SK-N-SH (cell line): ENCODE data around the gene MMP28. TPM values are rescaled to one million over a fixed set of nuclear protein-coding genes. Genes with fewer than 3 reads are reported as not detected.
A peak's percentile ranks its signal among the peaks of the same experiment; 100 is the strongest.

ENCODE experiments used
- CTCF ChIA-PET: fragments of 300-600, 350-600 bp; formaldehyde crosslinking; extraction: SDS; loops from one replicate; lab custom pipeline; 2021; lab: Yijun Ruan, JAX
- POLR2A ChIA-PET: fragments of 350-600 bp; sonication (Branson Sonifier 250); formaldehyde crosslinking; extraction: SDS; loops from one replicate; lab custom pipeline; 2020; ENCODE audit warnings: antibody characterized with exemption, inconsistent platforms; lab: Yijun Ruan, JAX
- DNase-seq: peaks from one replicate; pipeline ENCODE4 v3.0.0; 2012
- H2AFZ ChIP-seq: fragments of 200-600 bp; sonication (generic); 2 replicates; pipeline ENCODE4 v1.8.1; 2016; ENCODE audit warnings: antibody characterized with exemption, mild to moderate bottlenecking, low read depth
- H3F3A ChIP-seq: fragments of 200-600 bp; sonication (generic); replicated peaks from 2 replicates; pipeline ENCODE3; 2016; ENCODE audit warnings: antibody characterized with exemption, mild to moderate bottlenecking; ENCODE audit not compliant: insufficient read depth
- H3K27ac ChIP-seq, 2 experiments: fragments of 200-500 bp in 1 of 2; fragments of 200-600 bp in 1 of 2; sonication (Bioruptor generic) in 1 of 2; sonication (generic), shearing (Covaris generic) in 1 of 2; 2 replicates each; pipeline versions ENCODE4 v1.5.1 to v1.6.1; 2014 to 2016; ENCODE audit warnings: low read depth in 2 of 2, inconsistent platforms in 1 of 2, low read length in 1 of 2, mild to moderate bottlenecking in 1 of 2, mixed read lengths in 1 of 2
- H3K27me3 ChIP-seq: fragments of 200-600 bp; sonication (generic), shearing (Covaris generic); 2 replicates; pipeline ENCODE4 v1.6.1; 2016; ENCODE audit warnings: mixed run types; ENCODE audit not compliant: insufficient read depth
- H3K36me3 ChIP-seq, 2 experiments: fragments of 200-500 bp in 1 of 2; fragments of 200-600 bp in 1 of 2; sonication (Bioruptor generic) in 1 of 2; sonication (generic) in 1 of 2; replicated peaks in 1 of 2; 2 replicates each; pipeline versions ENCODE3 to v1.5.1; 2014 to 2016; ENCODE audit warnings: low read length in 1 of 2, mild to moderate bottlenecking in 1 of 2; ENCODE audit not compliant: insufficient read depth in 2 of 2, control insufficient read depth in 1 of 2
- H3K4me1 ChIP-seq, 2 experiments: fragments of 200-500 bp in 1 of 2; fragments of 200-600 bp in 1 of 2; sonication (Bioruptor generic) in 1 of 2; sonication (generic), shearing (Covaris generic) in 1 of 2; 2 replicates each; pipeline versions ENCODE4 v1.5.1 to v1.6.1; 2014 to 2016; ENCODE audit warnings: low read depth in 1 of 2, low read length in 1 of 2, mixed run types in 1 of 2; ENCODE audit not compliant: insufficient read depth in 2 of 2, control insufficient read depth in 1 of 2
- H3K4me2 ChIP-seq: fragments of 200-600 bp; sonication (generic), shearing (Covaris generic); 2 replicates; pipeline ENCODE4 v1.6.1; 2017; ENCODE audit warnings: mixed run types
- H3K4me3 ChIP-seq, 2 experiments: fragments of 200-500 bp in 1 of 2; fragments of 200-600 bp in 1 of 2; sonication (Bioruptor generic) in 1 of 2; sonication (generic), shearing (Covaris generic) in 1 of 2; 2 replicates each; pipeline versions ENCODE4 v1.5.1 to v1.8.1; 2014 to 2016; ENCODE audit warnings: low read depth in 2 of 2, inconsistent platforms in 1 of 2, low read length in 1 of 2, mild to moderate bottlenecking in 1 of 2, mixed read lengths in 1 of 2, moderate library complexity in 1 of 2
- H3K79me2 ChIP-seq: fragments of 200-600 bp; sonication (generic); 2 replicates; pipeline ENCODE4 v1.8.1; 2017; ENCODE audit warnings: mild to moderate bottlenecking; ENCODE audit not compliant: insufficient read depth
- H3K9ac ChIP-seq: fragments of 200-600 bp; sonication (generic); 2 replicates; pipeline ENCODE4 v1.6.1; 2017; ENCODE audit warnings: mixed run types
- H3K9me2 ChIP-seq: fragments of 200-600 bp; sonication (generic); 2 replicates; pipeline ENCODE4 v1.6.1; 2017; ENCODE audit warnings: mixed run types
- H3K9me3 ChIP-seq: fragments of 200-600 bp; sonication (generic); 2 replicates; pipeline ENCODE4 v1.6.1; 2017; ENCODE audit warnings: mixed run types, mild to moderate bottlenecking, moderate library complexity
- H4K20me1 ChIP-seq: fragments of 200-600 bp; sonication (generic); 2 replicates; pipeline ENCODE4 v1.6.1; 2017; ENCODE audit warnings: mild to moderate bottlenecking, mixed run types; ENCODE audit not compliant: insufficient read depth
- CHD2 ChIP-seq: fragments of 150-350 bp; IDR thresholded peaks from 2 replicates; pipeline ENCODE4 v1.6.1; 2018; ENCODE audit warnings: low read length; ENCODE audit not compliant: partially characterized antibody
- ELF1 ChIP-seq: IDR thresholded peaks from 2 replicates; pipeline ENCODE4 v1.4.0; 2012
- EP300 ChIP-seq, 2 experiments: IDR thresholded peaks; 2 replicates each; pipeline versions ENCODE4 v1.4.0 to v1.6.1; 2012; ENCODE audit warnings: borderline replicate concordance in 1 of 2, low read depth in 1 of 2, low read length in 1 of 2
- FOSL2 ChIP-seq: IDR thresholded peaks from 2 replicates; pipeline ENCODE4 v1.4.0; 2012; ENCODE audit warnings: low read depth, mild to moderate bottlenecking, moderate library complexity, borderline replicate concordance
- FOXJ3 ChIP-seq: sonication (generic); formaldehyde crosslinking; IDR thresholded peaks from 2 replicates; pipeline ENCODE4 v1.5.1; 2020; ENCODE audit warnings: mild to moderate bottlenecking, missing genetic modification reagents
- GABPA ChIP-seq: IDR thresholded peaks from 2 replicates; pipeline ENCODE4 v1.4.0; 2012; ENCODE audit warnings: low read depth, mild to moderate bottlenecking
- IRF3 ChIP-seq: fragments of 150-350 bp; IDR thresholded peaks from 2 replicates; pipeline ENCODE4 v1.6.1; 2016; ENCODE audit warnings: mild to moderate bottlenecking, low read depth, low read length
- JUND ChIP-seq: IDR thresholded peaks from 2 replicates; pipeline ENCODE4 v1.4.0; 2012
- MAX ChIP-seq: IDR thresholded peaks from 2 replicates; pipeline ENCODE4 v1.4.0; 2012; ENCODE audit warnings: low read depth
- MEF2A ChIP-seq: IDR thresholded peaks from 2 replicates; pipeline ENCODE4 v1.4.0; 2012; ENCODE audit warnings: low read depth, borderline replicate concordance
- NFIC ChIP-seq: IDR thresholded peaks from 2 replicates; pipeline ENCODE4 v1.4.0; 2012; ENCODE audit warnings: borderline replicate concordance
- POLR2AphosphoS5 ChIP-seq: IDR thresholded peaks from 2 replicates; pipeline ENCODE4 v1.6.1; 2012; ENCODE audit warnings: low read depth, low read length
- REST ChIP-seq: IDR thresholded peaks from 2 replicates; pipeline ENCODE4 v1.6.1; 2012; ENCODE audit warnings: mild to moderate bottlenecking, low read depth, low read length, moderate library complexity
- RFX5 ChIP-seq: IDR thresholded peaks from 2 replicates; pipeline ENCODE4 v1.6.1; 2012; ENCODE audit warnings: mild to moderate bottlenecking, improper control_type of control experiment, low read length
- RXRA ChIP-seq: IDR thresholded peaks from 2 replicates; pipeline ENCODE4 v1.4.0; 2012; ENCODE audit warnings: low read depth, mild to moderate bottlenecking, borderline replicate concordance
- TAF1 ChIP-seq: IDR thresholded peaks from 2 replicates; pipeline ENCODE4 v1.6.1; 2012; ENCODE audit warnings: low read depth, mild to moderate bottlenecking, low read length, moderate library complexity, borderline replicate concordance
- TCF12 ChIP-seq: IDR thresholded peaks from 2 replicates; pipeline ENCODE4 v1.4.0; 2012
- USF2 ChIP-seq: fragments of 150-350 bp; IDR thresholded peaks from 2 replicates; pipeline ENCODE4 v1.6.1; 2017; ENCODE audit warnings: antibody characterized with exemption, low read length, low read depth, borderline replicate concordance
- YY1 ChIP-seq: IDR thresholded peaks from 2 replicates; pipeline ENCODE4 v1.4.0; 2012; ENCODE audit warnings: low read depth, mild to moderate bottlenecking
- WGBS: methylation state at CpG from one replicate; pipeline ENCODE4 v1.1.6; 2017; ENCODE audit warnings: low lambda C conversion rate; 5-methylcytosine and 5-hydroxymethylcytosine counted together
- polyA plus RNA-seq, 3 experiments: library from polyadenylated mRNA; depleted of rRNA; stranded (reverse); fragments of >200 nt; gene quantifications; 2 replicates each; pipeline ENCODE4 v1.2.3, GENCODE V29; 2012

Gene MMP28
- polyA plus RNA-seq (2012; rRNA removed), result 0.23 and 0.33 TPM in 2 replicates
- polyA plus RNA-seq (2012; cell fraction: cytosol; rRNA removed), result 0.30 and 0.52 TPM in 2 replicates
- 0.32 and 0.40 TPM in 2 replicates for polyA plus RNA-seq (2012; cell fraction: nucleus; rRNA removed)

- Histone ChIP-seq H2AFZ (no peak within 1 kb of the TSS), H3K4me1 (peaks cover 0 to 44% of the 10 kb centered on the region in 2 experiments; a peak in 2 of 4 replicates), H3K4me2 (peak within 1 kb of the TSS; percentile 77), H4K20me1 (no peaks in the 10 kb centered on the region), H3K9me2 (no peaks in the 10 kb centered on the region), H3K27me3 (peaks cover 47% of the 10 kb centered on the region), H3K9me3 (no peaks in the 10 kb centered on the region), H3K9ac (no peak within 1 kb of the TSS), H3K27ac (peak within 1 kb of the TSS in 1 of 2 experiments; percentile 53; a peak in 1 of 4 replicates), H3K79me2 (no peaks in the 10 kb centered on the region), H3F3A (no peaks in the 10 kb centered on the region), H3K36me3 (no peaks in the 10 kb centered on the region), H3K4me3 (peak within 1 kb of the TSS; percentile 55 to 56; a peak in 3 of 4 replicates)
- WGBS, result 24% methylated on average over 36 of the region's 89 CpGs
- DNase-seq, result peak; percentile 86
- POLR2A ChIA-PET, result interaction anchor here (0.7 kb wide), 1 partner anchor 31 kb away, joined by 3 read pairs; no protein-coding TSS in a partner anchor
- CTCF ChIA-PET, result interaction anchor here (0.7 to 7.0 kb wide), 8 partner anchors 8 to 33 kb away, joined by 3 to 99 read pairs (median 4); partner anchors contain the start of gene TAF15
- TF ChIP-seq POLR2AphosphoS5 (no peak), TCF12 (no peak), EP300 (IDR thresholded peaks at IDR 0.05; ENCODE audit: borderline replicate concordance in 1 of 2, low read depth in 1 of 2, low read length in 1 of 2) (no peak), MEF2A (no peak), MAX (no peak), CHD2 (no peak), TAF1 (no peak), ELF1 (no peak), RXRA (no peak), FOXJ3 (no peak), FOSL2 (no peak)
These were observed at the start of gene MMP28 for GRCh38 chr17:35795007-35795870. Gene MMP28 (minus strand): TSS chr17:35795641. CDS start chr17:35795377, 264 bp downstream.

DNA sequence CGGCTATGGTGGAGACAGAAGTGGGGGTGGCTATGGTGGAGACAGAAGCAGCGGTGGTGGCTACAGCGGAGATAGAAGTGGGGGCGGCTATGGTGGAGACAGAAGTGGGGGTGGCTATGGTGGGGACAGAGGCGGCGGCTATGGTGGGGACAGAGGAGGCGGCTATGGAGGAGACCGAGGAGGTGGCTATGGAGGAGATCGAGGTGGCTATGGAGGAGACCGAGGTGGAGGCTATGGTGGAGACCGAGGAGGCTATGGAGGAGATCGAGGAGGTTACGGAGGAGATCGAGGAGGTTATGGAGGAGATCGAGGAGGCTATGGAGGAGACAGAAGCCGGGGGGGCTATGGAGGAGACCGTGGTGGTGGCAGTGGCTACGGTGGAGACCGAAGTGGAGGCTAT is 49.1 kb upstream of the MMP28 start:
- H3K9me3 ChIP-seq, result no peaks in the 10 kb centered on the region
- DNase-seq, result no peak
- H3K36me3 ChIP-seq, result peaks cover 60 to 64% of the 10 kb centered on the region in 2 experiments
- no peaks in the 10 kb centered on the region for H3K79me2 ChIP-seq
- no peak overlapping the region for H2AFZ ChIP-seq
- ChIA-PET POLR2A (no interaction called here), CTCF (no interaction called here)
- H3K9me2 ChIP-seq, result no peaks in the 10 kb centered on the region
- peaks cover 28% of the 10 kb centered on the region for H3F3A ChIP-seq
- H4K20me1 ChIP-seq, result peaks cover 5% of the 10 kb centered on the region
- H3K27me3 ChIP-seq, result no peaks in the 10 kb centered on the region
- no peaks in the 10 kb centered on the region for H3K4me1 ChIP-seq
- no peak overlapping the region for H3K9ac ChIP-seq
- no peak overlapping the region for H3K27ac ChIP-seq
- H3K4me2 ChIP-seq, result no peak overlapping the region
- H3K4me3 ChIP-seq, result no peak overlapping the region
- 98% methylated on average over 19 of the region's 19 CpGs for WGBS
- no peak for TF ChIP-seq IRF3
- no peak for TF ChIP-seq FOSL2
- TF ChIP-seq TCF12, result no peak
- no peak for TF ChIP-seq RFX5
- TF ChIP-seq MAX, result no peak
- no peak for TF ChIP-seq FOXJ3
- no peak for TF ChIP-seq USF2
- TF ChIP-seq YY1, result no peak
- TF ChIP-seq NFIC, result no peak
- no peak for TF ChIP-seq GABPA
- no peak for TF ChIP-seq REST
- TF ChIP-seq JUND, result no peak
- TF ChIP-seq POLR2AphosphoS5, result no peak
